PC-3 (cell line): Measurements from ENCODE around the gene PGAM2.

Source experiments
- EZH2 ChIP-seq: fragments of 300-600 bp; sonication (generic); IDR thresholded peaks from one replicate; pipeline ENCODE4 v1.6.1; 2017; ENCODE audit warnings: antibody characterized with exemption, mild to moderate bottlenecking, low read length; ENCODE audit not compliant: unreplicated experiment
- EZH2phosphoT487 ChIP-seq: fragments of 300-600 bp; sonication (generic); IDR thresholded peaks from 2 replicates; pipeline ENCODE4 v1.6.1; 2018; ENCODE audit warnings: mild to moderate bottlenecking, antibody characterized with exemption, low read length, borderline replicate concordance

- TF ChIP-seq EZH2, result no peak
- no peak for TF ChIP-seq EZH2phosphoT487
Observed at GRCh38 chr7:44057181-44057848, 8.1 kb downstream of the PGAM2 start.
